Measurements from ENCODE around the gene FGD4.
"Not testable (repeated sequence)": the region's sequence is repeated elsewhere in the genome, so short reads cannot be mapped to it uniquely, and the experiment has no call there.

Gene FGD4

DNA sequence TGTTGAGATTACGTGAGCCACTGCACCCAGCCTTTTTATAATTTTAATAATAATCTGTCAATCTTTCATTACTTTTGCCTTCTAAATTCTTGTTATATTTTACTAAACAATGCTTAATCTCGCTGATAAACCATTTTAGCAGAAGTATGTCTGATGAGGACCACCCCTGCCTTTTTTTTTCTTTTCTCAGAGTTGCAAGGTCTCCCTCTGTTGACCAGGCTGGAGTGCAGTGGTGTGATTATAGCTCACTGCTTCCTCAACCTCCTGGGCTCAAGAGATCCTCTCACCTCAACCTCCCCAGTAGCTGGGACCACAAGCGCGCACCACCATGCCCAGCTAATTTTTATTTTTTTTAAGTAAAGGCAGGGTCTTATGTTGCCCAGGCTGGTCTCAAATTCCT is 161.2 kb downstream of the FGD4 start:
- TF ChIP-seq OSR1 (CRISPR knock-in tag; IDR thresholded peaks at IDR 0.05) (no peak), TSHZ2 (CRISPR knock-in tag; IDR thresholded peaks at IDR 0.05) (no peak), TCF4 (CRISPR knock-in tag; IDR thresholded peaks at IDR 0.05; ENCODE audit: borderline replicate concordance) (no peak), CSDC2 (CRISPR knock-in tag; IDR thresholded peaks at IDR 0.05) (no peak), SNAI2 (CRISPR knock-in tag; IDR thresholded peaks at IDR 0.05) (no peak), ZNF8 (CRISPR knock-in tag; IDR thresholded peaks at IDR 0.05) (no peak), ISL1 (CRISPR knock-in tag; IDR thresholded peaks at IDR 0.05) (no peak), CSRNP3 (CRISPR knock-in tag; IDR thresholded peaks at IDR 0.05) (no peak), POU6F1 (CRISPR knock-in tag; IDR thresholded peaks at IDR 0.05; ENCODE audit: borderline replicate concordance, low read depth) (no peak)
- no peak for ATAC-seq

DNA sequence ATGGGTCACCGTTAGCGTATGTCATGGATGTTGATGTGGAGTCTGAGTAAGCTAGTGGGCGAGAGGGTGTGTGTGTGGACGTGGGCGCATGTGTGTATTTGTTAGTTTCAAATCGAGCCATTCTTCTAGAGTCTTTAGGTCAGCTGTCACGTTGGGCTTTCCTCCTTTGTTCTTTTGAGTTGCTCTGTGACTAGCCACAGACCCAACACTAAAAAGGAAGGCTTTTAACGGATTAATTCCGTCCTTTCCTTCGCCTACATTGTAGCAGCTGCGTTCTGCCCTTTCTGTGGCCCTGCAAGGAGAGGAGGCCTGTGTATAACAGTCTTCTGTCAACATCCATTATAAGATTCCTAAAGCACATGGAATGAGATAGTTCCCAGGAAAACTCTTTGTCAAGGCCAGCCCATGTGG is 162.6 kb downstream of the FGD4 start:
- no peak for TF ChIP-seq CSRNP3 (CRISPR knock-in tag; IDR thresholded peaks at IDR 0.05)
- no peak for TF ChIP-seq ARNTL (CRISPR knock-in tag; IDR thresholded peaks at IDR 0.05; ENCODE audit: borderline replicate concordance, low read depth)
- no peak for TF ChIP-seq ESRRG (CRISPR knock-in tag; IDR thresholded peaks at IDR 0.05)
- no peak for TF ChIP-seq ZNF70 (CRISPR knock-in tag; IDR thresholded peaks at IDR 0.05)
- TF ChIP-seq TOX (CRISPR knock-in tag; IDR thresholded peaks at IDR 0.05; ENCODE audit: borderline replicate concordance), result no peak
- no peak for TF ChIP-seq SNAI2 (CRISPR knock-in tag; IDR thresholded peaks at IDR 0.05)
- TF ChIP-seq ZNF565 (CRISPR knock-in tag; conservative IDR thresholded peaks at IDR 0.05; ENCODE audit: low read depth), result no peak
- TF ChIP-seq CSDC2 (CRISPR knock-in tag; IDR thresholded peaks at IDR 0.05), result no peak
- no peak for TF ChIP-seq ZFP3 (CRISPR knock-in tag; IDR thresholded peaks at IDR 0.05)
- TF ChIP-seq RARB (CRISPR knock-in tag; IDR thresholded peaks at IDR 0.05), result no peak
- TF ChIP-seq PATZ1 (CRISPR knock-in tag; IDR thresholded peaks at IDR 0.05; ENCODE audit: borderline replicate concordance), result no peak
- no peak for TF ChIP-seq ZNF8 (CRISPR knock-in tag; IDR thresholded peaks at IDR 0.05)
- TF ChIP-seq ISL1 (CRISPR knock-in tag; IDR thresholded peaks at IDR 0.05), result no peak
- no peak for TF ChIP-seq TSHZ2 (CRISPR knock-in tag; IDR thresholded peaks at IDR 0.05)
- no peak for ATAC-seq

- ATAC-seq, result not testable (repeated sequence)
Measured at GRCh38 chr12:32562413-32562812, 163.1 kb downstream of the FGD4 start.

Data from SK-N-SH treated with all-trans-retinoic acid at 6 μM for 48 hours (cell line).